Immature natural killer cell (primary cell): Measurements from ENCODE around the gene KRT3. TPM values are rescaled to one million over a fixed set of nuclear protein-coding genes. Genes with fewer than 3 reads are reported as not detected.

Source experiments
- DNase-seq, 3 donors: peaks; one replicate each; pipeline ENCODE4 v3.0.0; 2022; ENCODE audit warnings: mixed read lengths in 1 of 3
- H3K27ac Mint-ChIP-seq, 6 donors: one replicate each; pipeline ENCODE4 v1.8.0; 2020; ENCODE audit warnings: mixed read lengths in 6 of 6, mild to moderate bottlenecking in 5 of 6, inconsistent platforms in 4 of 6, moderate library complexity in 3 of 6
- H3K27me3 Mint-ChIP-seq, 3 donors: one replicate each; pipeline ENCODE4 v1.8.0; 2020 to 2021; ENCODE audit warnings: low read depth in 3 of 3, mild to moderate bottlenecking in 3 of 3, mixed read lengths in 3 of 3, moderate library complexity in 3 of 3, inconsistent platforms in 1 of 3
- H3K36me3 Mint-ChIP-seq, 3 donors: one replicate each; pipeline ENCODE4 v1.8.0; 2020; ENCODE audit warnings: mixed read lengths in 3 of 3, inconsistent platforms in 2 of 3, mild to moderate bottlenecking in 2 of 3
- H3K4me1 Mint-ChIP-seq, 2 donors: one replicate each; pipeline ENCODE4 v1.8.0; 2020; ENCODE audit warnings: inconsistent platforms in 2 of 2, mild to moderate bottlenecking in 2 of 2, mixed read lengths in 2 of 2, moderate library complexity in 1 of 2
- H3K4me3 Mint-ChIP-seq, 5 donors: one replicate each; pipeline ENCODE4 v1.8.0; 2020; ENCODE audit warnings: mild to moderate bottlenecking in 5 of 5, mixed read lengths in 5 of 5, inconsistent platforms in 3 of 5, moderate library complexity in 3 of 5
- H3K9me3 Mint-ChIP-seq, 6 donors: one replicate each; pipeline ENCODE4 v1.8.0; 2020; ENCODE audit warnings: mild to moderate bottlenecking in 6 of 6, mixed read lengths in 6 of 6, inconsistent platforms in 4 of 6, moderate library complexity in 3 of 6
- polyA plus RNA-seq, 3 donors: library from polyadenylated mRNA; unstranded; fragments of 300-500 nt; fragmentation: Illumina TruSeq; gene quantifications; one replicate each; pipeline ENCODE4 v1.2.3, GENCODE V29; 2021

The KRT3 gene
- polyA plus RNA-seq, 3 donors from 2014 or later: not detected

- H3K4me1 Mint-ChIP-seq: peaks cover 14 to 17% of the 10 kb centered on the region in 2 donors
- no peaks in the 10 kb centered on the region for H3K9me3 Mint-ChIP-seq
- DNase-seq: no peak
- H3K27ac Mint-ChIP-seq: no peak overlapping the region
- H3K4me3 Mint-ChIP-seq: no peak overlapping the region
- H3K36me3 Mint-ChIP-seq: peaks cover 0 to 6% (median 0%) of the 10 kb centered on the region in 3 donors
- H3K27me3 Mint-ChIP-seq: peaks cover 7 to 16% (median 14%) of the 10 kb centered on the region in 3 donors
Measured at GRCh38 chr12:52792185-52793029, 3.5 kb downstream of the KRT3 start.

GRCh38 chr12:52791271-52792184 is 4.4 kb downstream of the KRT3 start:
- Mint-ChIP-seq H3K27me3 (peaks cover 8 to 16% (median 14%) of the 10 kb centered on the region in 3 donors), H3K4me1 (peaks cover 14 to 17% of the 10 kb centered on the region in 2 donors), H3K36me3 (peaks cover 0 to 6% (median 0%) of the 10 kb centered on the region in 3 donors), H3K4me3 (no peak overlapping the region), H3K27ac (no peak overlapping the region), H3K9me3 (no peaks in the 10 kb centered on the region)
- no peak for DNase-seq

- peak overlapping the region in 1 of 5 donors; percentile 21 for H3K4me3 Mint-ChIP-seq
- H3K9me3 Mint-ChIP-seq: no peaks in the 10 kb centered on the region
- H3K36me3 Mint-ChIP-seq: peaks cover 0 to 6% (median 0%) of the 10 kb centered on the region in 3 donors
- no peak for DNase-seq
- H3K27ac Mint-ChIP-seq: peak overlapping the region in 1 of 6 donors; percentile 23
- peaks cover 14 to 17% of the 10 kb centered on the region in 2 donors for H3K4me1 Mint-ChIP-seq
- H3K27me3 Mint-ChIP-seq: peaks cover 10 to 19% (median 12%) of the 10 kb centered on the region in 3 donors
Measured at GRCh38 chr12:52790427-52791270, 5.3 kb downstream of the KRT3 start.

- Mint-ChIP-seq H3K27ac (no peak overlapping the region), H3K36me3 (peaks cover 0 to 6% (median 0%) of the 10 kb centered on the region in 3 donors), H3K4me1 (peaks cover 14 to 17% of the 10 kb centered on the region in 2 donors), H3K27me3 (peaks cover 10 to 19% (median 16%) of the 10 kb centered on the region in 3 donors), H3K9me3 (no peaks in the 10 kb centered on the region), H3K4me3 (peak overlapping the region in 1 of 5 donors; percentile 28)
- no peak for DNase-seq
Measured at GRCh38 chr12:52789637-52790426, 6.1 kb downstream of the KRT3 start.

GRCh38 chr12:52788876-52789636 is 6.9 kb downstream of the KRT3 start:
- peak overlapping the region in 1 of 5 donors; percentile 28 for H3K4me3 Mint-ChIP-seq
- H3K9me3 Mint-ChIP-seq: no peaks in the 10 kb centered on the region
- peaks cover 14 to 17% of the 10 kb centered on the region in 2 donors for H3K4me1 Mint-ChIP-seq
- H3K36me3 Mint-ChIP-seq: peaks cover 0 to 1% (median 0%) of the 10 kb centered on the region in 3 donors
- peaks cover 13 to 19% (median 16%) of the 10 kb centered on the region in 3 donors for H3K27me3 Mint-ChIP-seq
- H3K27ac Mint-ChIP-seq: no peak overlapping the region
- no peak for DNase-seq

GRCh38 chr12:52788192-52788875 is 7.6 kb downstream of the KRT3 start:
- Mint-ChIP-seq H3K9me3 (no peaks in the 10 kb centered on the region), H3K4me1 (peaks cover 14 to 17% of the 10 kb centered on the region in 2 donors), H3K27ac (no peak overlapping the region), H3K36me3 (no peaks in the 10 kb centered on the region), H3K4me3 (no peak overlapping the region), H3K27me3 (peaks cover 14 to 19% (median 16%) of the 10 kb centered on the region in 3 donors)
- DNase-seq: no peak

- Mint-ChIP-seq H3K36me3 (no peaks in the 10 kb centered on the region), H3K4me1 (peaks cover 14 to 17% of the 10 kb centered on the region in 2 donors), H3K27ac (no peak overlapping the region), H3K4me3 (no peak overlapping the region), H3K27me3 (peaks cover 14 to 19% (median 14%) of the 10 kb centered on the region in 3 donors), H3K9me3 (no peaks in the 10 kb centered on the region)
- DNase-seq: no peak
Measured at GRCh38 chr12:52787324-52788191, 8.4 kb downstream of the KRT3 start.

GRCh38 chr12:52784909-52785308 is 11.0 kb downstream of the KRT3 start:
- Mint-ChIP-seq H3K27me3 (peaks cover 9 to 15% (median 14%) of the 10 kb centered on the region in 3 donors), H3K9me3 (no peaks in the 10 kb centered on the region), H3K27ac (no peak overlapping the region), H3K36me3 (no peaks in the 10 kb centered on the region), H3K4me3 (no peak overlapping the region), H3K4me1 (peaks cover 7 to 8% of the 10 kb centered on the region in 2 donors)
- no peak for DNase-seq

GRCh38 chr12:52783563-52784316 is 12.2 kb downstream of the KRT3 start:
- peaks cover 5 to 14% (median 9%) of the 10 kb centered on the region in 3 donors for H3K27me3 Mint-ChIP-seq
- no peaks in the 10 kb centered on the region for H3K9me3 Mint-ChIP-seq
- H3K36me3 Mint-ChIP-seq: no peaks in the 10 kb centered on the region
- no peak for DNase-seq
- H3K27ac Mint-ChIP-seq: no peak overlapping the region
- H3K4me1 Mint-ChIP-seq: no peaks in the 10 kb centered on the region
- H3K4me3 Mint-ChIP-seq: no peak overlapping the region

GRCh38 chr12:52782502-52782901 is 13.4 kb downstream of the KRT3 start:
- Mint-ChIP-seq H3K9me3 (no peaks in the 10 kb centered on the region), H3K27ac (no peak overlapping the region), H3K36me3 (no peaks in the 10 kb centered on the region), H3K4me1 (no peaks in the 10 kb centered on the region), H3K27me3 (peaks cover 5 to 12% (median 6%) of the 10 kb centered on the region in 3 donors), H3K4me3 (no peak overlapping the region)
- no peak for DNase-seq
